Right lobe of liver (tissue), 4 donors: Measurements from ENCODE around the gene CUBN.

Experiments
- CTCF ChIP-seq, 4 donors: fragments of 200-600 bp in 3 of 4; fragments of 450-650 bp in 1 of 4; IDR thresholded peaks; one replicate each; pipeline versions ENCODE4 v1.5.1 to v1.8.0; 2016 to 2022; ENCODE audit warnings: antibody characterized with exemption in 4 of 4, mild to moderate bottlenecking in 2 of 4
- POLR2A ChIP-seq: fragments of 450-650 bp; IDR thresholded peaks from one replicate; pipeline ENCODE4 v1.6.1; 2017; ENCODE audit warnings: antibody characterized with exemption, mild to moderate bottlenecking
- donor health status: DM: no; HTN: no; CAD: no.
- donor health status: DM: no; HTN: no; CAD: no.
- donor health status: DM: no; HTN: yes; CAD: no.

- TF ChIP-seq POLR2A (no peak), CTCF (IDR thresholded peaks at IDR 0.05) (no peak)
Measured at GRCh38 chr10:17161775-17162174, 32.2 kb upstream of the CUBN start.
